GM18508 (cell line): ENCODE measurements around the gene SETBP1.

ENCODE experiments used
- ATAC-seq: cut with Tn5 transposase; IDR thresholded peaks from one replicate; pipeline ENCODE4 v1.9.1; 2021; ENCODE audit warnings: moderate number of reproducible peaks; ENCODE audit not compliant: insufficient read depth, unreplicated experiment

Gene SETBP1

GRCh38 chr18:44680273-44681075 is at the start of gene SETBP1:
Gene SETBP1, plus strand, starts transcription at chr18:44680888. Its CDS starts 20,459 bp downstream, at chr18:44701347.
- ATAC-seq = no peak

DNA sequence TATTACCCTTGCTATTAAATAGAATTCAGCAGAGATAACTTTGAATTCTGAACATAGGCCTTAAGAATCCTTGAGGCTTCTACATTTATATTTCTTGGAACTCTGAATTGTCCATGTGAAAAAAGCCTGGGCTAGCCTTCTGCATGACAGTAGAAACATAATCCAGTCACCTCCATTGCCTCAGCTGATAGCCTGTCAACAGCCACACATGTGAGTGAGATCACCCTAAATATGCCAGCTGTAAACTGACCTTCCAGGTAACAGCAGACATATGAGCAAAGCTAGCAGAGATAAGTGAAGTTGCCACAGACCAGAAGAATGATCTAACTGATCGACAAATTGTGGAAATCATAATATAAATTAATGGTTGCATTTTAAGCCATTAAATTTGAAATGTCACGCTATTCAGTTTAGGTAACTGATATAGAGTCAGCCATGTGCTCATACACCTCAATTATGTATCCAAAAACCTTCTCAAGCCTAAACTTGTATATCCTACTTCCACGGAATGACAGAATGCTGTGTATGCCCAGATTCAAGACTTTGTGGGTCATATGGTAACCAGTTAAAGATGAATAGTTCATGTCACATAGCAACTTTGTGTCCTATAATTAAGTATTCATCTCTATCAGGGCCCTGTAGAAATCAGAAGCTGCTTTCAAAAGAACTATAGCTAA is 48.1 kb upstream of the SETBP1 start:
- no peak for ATAC-seq

DNA sequence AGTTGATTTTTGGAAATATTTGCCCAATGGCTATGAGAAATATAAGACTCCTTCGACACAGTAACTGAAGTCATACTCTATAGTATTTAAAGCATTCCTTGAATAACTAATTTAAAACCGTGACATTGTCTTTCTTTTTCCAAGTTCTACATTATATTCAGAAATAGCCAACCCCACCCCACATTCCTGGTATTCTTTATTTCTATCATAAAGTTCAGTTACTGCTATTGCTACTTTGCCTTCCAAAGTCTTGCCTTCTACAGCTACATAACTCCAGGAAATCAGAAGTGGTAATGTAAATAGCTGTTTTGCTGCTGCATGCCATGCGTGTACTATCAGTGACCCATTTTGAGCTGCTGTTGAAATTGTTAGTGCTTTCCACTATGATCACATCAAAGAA is 45.1 kb upstream of the SETBP1 start:
- no peak for ATAC-seq

DNA sequence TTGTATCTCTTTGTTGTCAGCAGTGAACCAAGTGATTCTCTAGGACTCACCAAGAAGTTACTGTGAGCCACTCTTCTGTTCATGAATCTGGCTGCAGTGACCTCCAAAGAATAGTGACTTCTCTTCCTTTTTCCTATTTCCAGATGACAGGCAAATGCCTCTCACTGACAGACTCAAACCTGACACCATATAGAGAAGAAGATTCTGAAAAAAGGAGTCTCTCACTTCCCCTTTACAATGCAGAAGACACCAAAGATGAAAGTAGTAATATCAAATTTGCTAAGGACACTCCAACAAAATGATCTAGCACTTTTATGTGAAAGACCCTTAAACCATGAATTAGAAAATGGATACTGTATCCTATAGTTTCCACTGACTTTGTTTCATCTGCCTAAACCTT is 44.4 kb upstream of the SETBP1 start:
- ATAC-seq = no peak

DNA sequence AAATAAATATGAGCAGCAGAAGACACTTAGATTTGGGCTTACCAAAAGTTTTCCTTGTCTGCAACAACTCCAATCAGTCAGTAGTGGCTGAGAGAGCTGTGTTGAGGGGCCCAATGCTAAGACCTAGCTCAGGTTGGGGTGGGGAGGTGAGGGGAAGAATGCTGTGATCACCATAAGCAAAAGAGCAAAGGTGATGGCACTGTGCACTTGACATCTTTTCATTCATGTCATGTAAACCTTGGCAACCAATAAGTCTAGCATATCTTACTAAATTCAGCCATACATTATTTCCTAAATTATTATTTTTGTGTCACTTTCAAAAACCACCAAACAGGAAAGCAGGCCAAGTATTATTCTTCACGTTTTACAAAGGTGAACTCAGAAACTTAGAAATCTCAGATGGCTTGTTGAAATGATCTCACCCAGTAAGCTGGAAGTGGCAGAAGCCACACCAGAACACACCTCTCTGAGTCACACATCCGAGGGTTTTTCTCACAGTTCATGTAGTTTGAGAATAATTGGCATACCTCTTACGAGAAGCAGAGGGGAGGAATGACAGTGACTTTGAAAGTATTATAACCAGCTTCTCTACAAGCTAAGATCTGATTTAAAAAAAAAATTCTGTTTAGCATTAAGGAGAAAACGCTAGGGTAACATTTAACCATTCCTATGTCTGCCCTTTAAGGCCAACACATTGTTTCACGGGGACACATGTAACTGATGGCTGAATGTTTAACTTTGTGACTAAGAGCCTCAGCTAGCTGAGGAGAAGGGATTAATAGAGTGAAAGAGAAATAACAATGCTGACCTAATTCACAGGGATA is 43.3 kb upstream of the SETBP1 start:
- no peak for ATAC-seq

DNA sequence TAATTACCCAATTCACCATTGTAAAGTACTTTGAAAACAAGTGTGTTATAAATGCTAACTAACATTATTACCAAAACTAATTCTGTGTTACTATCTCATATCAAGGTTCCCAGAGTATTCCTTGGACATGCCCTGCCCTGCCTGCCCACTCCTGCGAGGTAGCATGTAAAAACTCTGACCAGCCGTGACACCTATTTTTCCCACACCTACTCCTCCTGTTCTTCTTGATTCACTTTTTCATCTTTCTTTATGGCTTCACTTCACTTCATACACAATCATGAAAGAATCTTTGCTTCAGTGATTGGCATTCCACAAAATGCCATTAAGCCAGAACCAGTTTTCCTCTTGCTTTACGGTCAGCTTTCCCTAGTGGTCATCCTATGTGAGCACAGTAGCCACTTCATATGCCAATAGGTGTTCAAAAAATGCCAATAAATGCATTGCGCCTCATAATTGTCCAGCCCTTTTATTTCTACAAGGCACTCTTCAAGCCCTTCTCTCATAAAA is 42.6 kb upstream of the SETBP1 start:
- no peak for ATAC-seq

DNA sequence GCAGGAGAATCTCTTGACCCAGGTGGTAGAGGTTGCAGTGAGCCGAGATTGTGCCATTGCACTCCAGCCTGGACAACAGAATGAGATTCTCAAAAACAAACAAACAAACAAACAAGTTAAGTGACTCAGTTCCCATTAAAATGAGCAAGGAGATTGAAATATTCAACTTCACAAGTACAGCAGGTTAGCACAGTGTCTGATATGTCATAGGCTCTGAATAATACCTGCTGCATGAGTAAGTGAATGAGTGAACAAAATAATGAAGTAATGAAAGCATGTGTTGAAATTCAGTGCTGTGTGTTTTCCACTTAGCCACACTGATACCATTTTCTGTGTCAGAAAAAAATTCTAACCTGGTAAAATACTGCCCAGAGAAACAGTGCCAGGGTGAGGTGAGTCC is 41.9 kb upstream of the SETBP1 start:
- ATAC-seq = no peak

- ATAC-seq = no peak
Observed at GRCh38 chr18:44643004-44643403, 37.7 kb upstream of the SETBP1 start.

DNA sequence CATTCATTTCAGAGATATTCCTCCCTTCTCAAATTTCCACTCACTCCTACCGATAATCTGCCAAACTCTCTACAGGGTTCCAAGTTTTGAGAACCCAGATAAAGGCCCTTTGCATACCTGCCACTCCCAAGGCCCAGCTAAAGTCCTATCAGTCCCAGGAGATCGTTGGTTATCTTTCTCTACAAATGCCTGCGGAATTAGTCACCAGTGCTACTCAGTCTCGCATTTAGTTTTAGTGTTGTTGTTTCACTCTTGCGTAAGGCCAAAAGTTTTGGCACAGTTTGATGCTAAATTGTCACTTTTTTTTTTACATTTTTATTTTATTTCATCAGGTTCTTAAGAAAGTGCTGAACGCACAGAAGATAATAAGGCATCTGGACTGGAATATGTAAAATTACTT is 29.2 kb upstream of the SETBP1 start:
- no peak for ATAC-seq

- no peak for ATAC-seq
Observed at GRCh38 chr18:44651918-44652572, 28.6 kb upstream of the SETBP1 start.

DNA sequence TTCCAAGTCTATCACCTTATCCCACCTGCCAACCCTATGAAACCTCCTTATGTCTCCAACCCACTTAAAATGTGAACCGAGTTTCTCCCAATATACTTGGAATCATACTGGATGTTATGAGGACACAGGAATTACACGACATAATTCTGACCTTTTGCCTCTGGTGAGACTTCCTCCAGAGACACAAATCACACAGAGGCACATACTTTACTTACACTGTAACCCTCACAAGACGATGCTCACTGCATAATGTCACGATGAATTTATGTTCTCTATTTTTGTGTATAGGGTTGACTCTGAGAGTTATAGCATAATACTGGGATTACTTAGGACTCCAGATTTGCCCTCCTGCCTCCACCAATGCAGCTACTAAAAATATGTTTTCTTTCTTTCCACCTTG is 28.0 kb upstream of the SETBP1 start:
- ATAC-seq = no peak

GRCh38 chr18:44654573-44654972 is 26.1 kb upstream of the SETBP1 start:
- no peak for ATAC-seq

DNA sequence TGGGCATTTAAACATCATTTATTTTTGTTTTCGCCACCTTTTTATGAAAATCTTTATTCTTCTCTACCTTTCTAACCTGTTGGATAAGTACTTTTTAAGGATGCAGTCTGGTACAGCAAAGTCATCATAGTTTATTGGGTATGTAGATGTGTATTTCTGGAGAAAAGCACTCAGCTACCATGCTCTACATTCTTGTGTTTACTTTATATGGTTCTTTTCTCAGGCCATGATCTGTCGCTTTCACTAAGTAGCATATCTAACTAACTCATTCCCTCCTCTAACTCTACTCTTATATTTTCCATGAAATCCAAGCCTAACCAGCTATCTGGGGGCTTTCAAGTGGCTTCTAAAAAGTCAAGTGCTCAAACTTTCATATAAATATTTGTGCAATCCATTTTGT is 25.3 kb upstream of the SETBP1 start:
- no peak for ATAC-seq

DNA sequence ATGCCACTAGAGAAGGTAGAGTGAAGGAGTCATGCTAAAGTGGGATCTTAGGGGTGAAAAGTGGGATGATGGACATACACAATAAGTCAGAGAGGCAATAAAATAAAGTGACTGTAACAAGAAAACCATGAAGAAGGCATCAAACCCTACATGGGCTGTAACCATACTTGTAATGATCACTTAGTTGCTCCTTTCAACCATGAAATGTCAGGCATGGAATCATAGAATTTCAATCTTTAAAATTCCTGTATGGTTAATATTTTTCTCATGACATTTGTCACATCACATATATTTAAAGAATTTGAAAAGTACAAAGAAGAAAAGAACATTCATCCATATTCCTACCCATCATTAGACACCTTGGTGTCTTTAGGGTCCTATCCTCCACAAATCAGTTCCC is 20.9 kb upstream of the SETBP1 start:
- no peak for ATAC-seq

- no peak for ATAC-seq
Observed at GRCh38 chr18:44668270-44668975, 12.3 kb upstream of the SETBP1 start.

DNA sequence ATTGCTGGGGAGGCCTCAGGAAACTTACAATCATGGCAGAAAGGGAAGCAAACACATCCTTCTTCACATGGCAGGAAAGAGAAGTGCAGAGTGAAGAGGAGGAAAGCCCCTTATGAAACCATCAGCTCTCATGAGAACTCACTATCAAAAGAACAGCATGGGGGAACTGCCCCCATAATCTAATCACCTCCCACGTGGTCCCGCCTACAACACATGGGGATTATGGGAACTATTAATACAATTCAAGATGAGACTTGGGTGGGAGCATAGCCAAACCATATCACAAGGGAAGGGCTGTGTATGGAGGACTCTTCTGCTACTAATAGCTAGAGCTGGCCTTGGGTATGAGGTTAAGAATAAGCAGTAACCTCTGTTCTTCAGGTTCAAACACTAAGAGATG is 8.8 kb upstream of the SETBP1 start:
- no peak for ATAC-seq

- ATAC-seq = no peak
Observed at GRCh38 chr18:44672506-44672905, 8.2 kb upstream of the SETBP1 start.

- ATAC-seq = no peak
Observed at GRCh38 chr18:44673256-44673880, 7.3 kb upstream of the SETBP1 start.

DNA sequence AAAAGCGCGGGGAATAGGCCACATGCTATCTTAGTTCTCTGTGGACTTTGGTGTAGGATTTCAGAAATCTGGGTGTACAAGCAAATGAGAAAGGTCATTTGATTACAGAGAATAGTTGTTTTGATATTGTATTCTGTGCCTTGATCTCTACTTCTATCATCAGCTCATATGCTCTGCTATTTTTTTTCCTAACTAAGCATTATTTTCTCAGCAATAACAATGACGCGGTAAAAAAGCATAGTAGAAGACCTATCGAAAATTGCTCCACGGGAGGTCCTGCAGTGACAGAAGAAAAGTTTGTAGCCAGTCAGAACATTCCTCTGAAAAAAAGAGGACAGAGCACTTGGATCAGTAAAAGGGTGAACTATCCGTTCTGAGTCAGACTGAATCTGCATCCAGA is 2.8 kb upstream of the SETBP1 start:
- ATAC-seq = no peak
